Heart left ventricle (tissue), 16 donors: ENCODE measurements around the gene RLN2. TPM values are rescaled to one million over a fixed set of nuclear protein-coding genes. Genes with fewer than 3 reads are reported as not detected.
"Not testable (repeated sequence)": the region's sequence is repeated elsewhere in the genome, so short reads cannot be mapped to it uniquely, and the experiment has no call there.

Source experiments
- ATAC-seq, 4 donors: fragments of 200-7000 bp; cut with Tn5 transposase; one replicate each; pipeline ENCODE4 v1.9.1; 2020 to 2022; ENCODE audit warnings: moderate library complexity in 4 of 4, mild to moderate bottlenecking in 3 of 4, moderate number of reproducible peaks in 1 of 4
- DNase-seq, 5 donors: peaks; one replicate each; pipeline ENCODE4 v3.0.0-alpha.2; 2020
- H3K27ac ChIP-seq, 12 donors: fragments of 200-600 bp; sonication (generic) in 4 of 12; one replicate each; pipeline versions ENCODE4 v1.5.0 to v1.8.0; 2016 to 2022; ENCODE audit warnings: mild to moderate bottlenecking in 2 of 12
- H3K27me3 ChIP-seq, 9 donors: fragments of 200-600 bp; sonication (generic) in 2 of 9; one replicate each; pipeline versions ENCODE4 v1.5.1 to v1.8.0; 2016 to 2022; ENCODE audit warnings: mild to moderate bottlenecking in 3 of 9
- H3K36me3 ChIP-seq, 9 donors: fragments of 200-600 bp; sonication (generic) in 2 of 9; one replicate each; pipeline versions ENCODE4 v1.5.0 to v1.8.0; 2018 to 2022; ENCODE audit warnings: mild to moderate bottlenecking in 2 of 9
- H3K4me1 ChIP-seq, 12 donors: fragments of 200-600 bp; sonication (generic) in 4 of 12; one replicate each; pipeline versions ENCODE4 v1.5.0 to v1.8.0; 2016 to 2022; ENCODE audit warnings: mild to moderate bottlenecking in 3 of 12
- H3K4me3 ChIP-seq, 12 donors: fragments of 200-600 bp; sonication (generic) in 4 of 12; one replicate each; pipeline versions ENCODE4 v1.5.0 to v1.8.0; 2017 to 2022; ENCODE audit warnings: mild to moderate bottlenecking in 9 of 12, moderate library complexity in 4 of 12
- H3K9me3 ChIP-seq, 12 donors: fragments of 200-600 bp; sonication (generic) in 4 of 12; one replicate each; pipeline versions ENCODE4 v1.5.0 to v1.8.0; 2016 to 2022; ENCODE audit warnings: mild to moderate bottlenecking in 1 of 12
- POLR2A ChIP-seq, 2 donors: fragments of 450-650 bp; IDR thresholded peaks; one replicate each; pipeline ENCODE4 v1.6.1; 2017; ENCODE audit warnings: antibody characterized with exemption in 2 of 2, mild to moderate bottlenecking in 2 of 2, moderate library complexity in 2 of 2
- WGBS, 4 donors: extraction: QIAGEN DNeasy Blood & Tissue Kit in 2 of 4; methylation state at CpG; one replicate each; pipeline versions ENCODE4 v1.1.5 to v1.1.7; 2013 to 2018; 5-methylcytosine and 5-hydroxymethylcytosine counted together
- intact Hi-C, 10 donors: fragments of 100-400 bp; cut with DNase I; formaldehyde crosslinking; loops; one replicate each; pipeline versions ENCODE4 v1.11.1 to v1.14.2; 2022
- long read RNA-seq, 3 donors: library from polyadenylated mRNA; unstranded; transcript quantifications; one replicate each; pipeline ENCODE4 v2.0.0, GENCODE V29; 2020 to 2021
- polyA plus RNA-seq, 2 donors: library from polyadenylated mRNA; stranded (reverse); fragments of 200-250 nt; gene quantifications; one replicate each; pipeline ENCODE4 v1.2.3, GENCODE V29; 2013
- total RNA-seq, 9 donors: library from RNA; depleted of rRNA in 2 of 9; stranded (reverse); fragments of >200 nt in 2 of 9; fragmentation: NEBNext Ultra II Directional in 3 of 9; extraction: Animal tissue kit (Norgen Biotek cat#: 25700) in 3 of 9; gene quantifications; one replicate each; pipeline versions ENCODE4 v1.1.0 to v1.2.4, GENCODE V29; 2016 to 2023
- TF ChIP-seq, protein P1 (sequence below), 12 donors: fragments of 200-600 bp; sonication (generic) in 4 of 12; IDR thresholded peaks; one replicate each; pipeline versions ENCODE4 v1.5.0 to v1.8.0; 2018 to 2022; ENCODE audit warnings: antibody characterized with exemption in 12 of 12, mild to moderate bottlenecking in 5 of 12
- donor health status: ischemic (EF 13 %, LVEDD 7.1; RV severe dilation, severe dysfunction).
- donor health status: healthy with polysubstance abuse.
- donor health status: DM: no; HTN: yes; CAD: no.
- donor health status: DM: no; HTN: no; CAD: no.
- donor health status: ischemic (EF 25% LVEDD 6.9; RV normal size, moderate dysfunction).
- donor health status: ischemic (EF 25% LVEDD 5.7; RV mildly dilated, moderate dysfunction).
- donor health status: healthy.
- donor health status: DM: yes; HTN: yes; CAD: no.
- donor health status: ischemic (EF 35%, LVEDD 5.7; RV mildly dilated, moderate dysfunction).
- donor health status: nonischemic (EF 11% LVEDD 7.7; RV severe dilation, severe dysfunction).
- donor health status: DM: yes; HTN: yes; CAD: no.
- donor health status: PGD.
- donor health status: ischemic (EF 29% LVEDD 5.4; RV normal size, mild dysfunction).
- donor health status: nonischemic (EF 23%, LVEDD 6.1; RV moderate dilation, normal function).

The RLN2 gene
- total RNA-seq (1 to 10 TPM in 1 of 9 donors, under 1 TPM in 2, not detected in 6; 0.45 to 1.7 (median 0.56) TPM), polyA plus RNA-seq (under 1 TPM in 1 of 2 donors, not detected in 1; 0.50 TPM)
- long read RNA-seq, donor 1, partial matches to known transcripts: 0 of 1 reads
- long read RNA-seq, donor 1, other reads (novel, unspliced or antisense): 1 of 1 reads
- long read RNA-seq, donor 2: 0 reads
- long read RNA-seq, donor 3: 0 reads

DNA sequence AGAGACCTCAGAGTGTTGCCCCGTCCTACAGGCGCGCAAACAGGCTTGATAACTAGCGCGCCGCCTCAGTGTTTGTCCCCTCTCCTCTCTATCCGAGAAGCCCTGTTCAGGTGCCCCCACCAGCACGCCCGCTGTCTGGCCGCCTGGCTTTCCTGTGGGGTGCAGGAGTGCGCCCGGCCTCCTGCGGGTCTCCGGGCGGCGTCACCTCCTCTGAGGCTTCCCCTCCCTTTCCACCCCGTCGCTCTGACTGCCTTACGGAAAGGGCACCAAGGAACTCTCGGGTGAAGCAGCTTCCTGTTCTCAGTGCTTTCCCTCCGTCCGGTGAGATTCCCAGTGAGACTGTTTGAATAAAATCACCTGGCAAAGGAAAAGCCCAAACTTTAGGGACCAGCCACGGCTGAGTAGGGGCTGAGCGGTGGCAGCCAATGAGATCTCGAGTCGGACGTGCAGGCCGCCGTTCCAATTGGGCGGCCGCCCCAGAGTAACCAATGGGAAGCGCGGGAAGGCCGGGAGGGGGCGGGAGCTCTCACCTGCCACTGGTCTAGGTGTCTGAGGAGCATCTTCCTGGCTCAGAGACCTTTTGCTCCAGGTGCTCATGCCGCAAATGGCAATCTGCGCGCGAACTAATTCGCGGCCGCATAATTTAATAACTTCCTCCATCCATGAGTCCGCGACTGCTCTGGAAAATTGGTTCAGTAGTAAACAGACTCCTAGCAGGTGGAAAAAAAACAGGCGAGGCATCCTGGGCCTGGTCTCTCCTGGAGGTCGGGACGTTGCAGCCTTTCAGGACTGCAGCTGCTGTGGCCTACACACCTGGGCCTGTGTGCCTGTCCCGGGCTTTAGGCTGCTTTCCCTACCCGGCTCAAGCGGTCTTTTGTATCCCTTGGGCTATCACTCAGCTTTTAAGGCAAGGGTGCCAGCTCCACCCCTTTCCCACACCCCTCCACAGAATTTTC, at the start of gene RLN2:
Gene RLN2, minus strand, starts transcription at position 877 of the 956 bp plus-strand sequence. Its CDS starts 136 bp downstream, at position 741.
- H3K27ac ChIP-seq, H3K27me3 ChIP-seq, DNase-seq, H3K9me3 ChIP-seq, intact Hi-C loops, H3K36me3 ChIP-seq, H3K4me1 ChIP-seq: not testable (repeated sequence)
- H3K4me3 ChIP-seq: peak within 1 kb of the TSS in 6 of 12 donors; percentile 10 to 26 (median 16)
- 27 to 64% (median 35%) methylated on average over 6 to 15 of the region's 50 CpGs for WGBS, 4 donors
- ATAC-seq: peak; percentile 100

- intact Hi-C loops: no loop called here
- H3K4me1 ChIP-seq: peaks cover 0 to 27% (median 5%) of the 10 kb centered on the region in 12 donors
- no peak overlapping the region for H3K27ac ChIP-seq
- no peak overlapping the region for H3K4me3 ChIP-seq
- H3K36me3 ChIP-seq: peaks cover 0 to 5% (median 0%) of the 10 kb centered on the region in 9 donors
- no peak for TF ChIP-seq POLR2A (IDR thresholded peaks at IDR 0.05)
- TF ChIP-seq, protein P1, sequence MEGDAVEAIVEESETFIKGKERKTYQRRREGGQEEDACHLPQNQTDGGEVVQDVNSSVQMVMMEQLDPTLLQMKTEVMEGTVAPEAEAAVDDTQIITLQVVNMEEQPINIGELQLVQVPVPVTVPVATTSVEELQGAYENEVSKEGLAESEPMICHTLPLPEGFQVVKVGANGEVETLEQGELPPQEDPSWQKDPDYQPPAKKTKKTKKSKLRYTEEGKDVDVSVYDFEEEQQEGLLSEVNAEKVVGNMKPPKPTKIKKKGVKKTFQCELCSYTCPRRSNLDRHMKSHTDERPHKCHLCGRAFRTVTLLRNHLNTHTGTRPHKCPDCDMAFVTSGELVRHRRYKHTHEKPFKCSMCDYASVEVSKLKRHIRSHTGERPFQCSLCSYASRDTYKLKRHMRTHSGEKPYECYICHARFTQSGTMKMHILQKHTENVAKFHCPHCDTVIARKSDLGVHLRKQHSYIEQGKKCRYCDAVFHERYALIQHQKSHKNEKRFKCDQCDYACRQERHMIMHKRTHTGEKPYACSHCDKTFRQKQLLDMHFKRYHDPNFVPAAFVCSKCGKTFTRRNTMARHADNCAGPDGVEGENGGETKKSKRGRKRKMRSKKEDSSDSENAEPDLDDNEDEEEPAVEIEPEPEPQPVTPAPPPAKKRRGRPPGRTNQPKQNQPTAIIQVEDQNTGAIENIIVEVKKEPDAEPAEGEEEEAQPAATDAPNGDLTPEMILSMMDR (IDR thresholded peaks at IDR 0.05): no peak
- ATAC-seq (no peak), DNase-seq (no peak)
- H3K9me3 ChIP-seq: peaks cover 0 to 15% (median 3%) of the 10 kb centered on the region in 12 donors
- H3K27me3 ChIP-seq: no peaks in the 10 kb centered on the region
- WGBS, 4 donors: 86 to 94% (median 91%) methylated on average over 2 of the region's 2 CpGs
Measured at GRCh38 chr9:5354184-5354583, 49.7 kb upstream of the RLN2 start.

GRCh38 chr9:5352637-5353248, 48.2 kb upstream of the RLN2 start:
- TF ChIP-seq POLR2A (IDR thresholded peaks at IDR 0.05): no peak
- TF ChIP-seq, protein P1 (IDR thresholded peaks at IDR 0.05): no peak
- Histone ChIP-seq H3K36me3 (peaks cover 0 to 4% (median 0%) of the 10 kb centered on the region in 9 donors), H3K27me3 (no peaks in the 10 kb centered on the region), H3K27ac (peak overlapping the region in 1 of 12 donors; percentile 12), H3K4me1 (peaks cover 0 to 19% (median 1%) of the 10 kb centered on the region in 12 donors), H3K9me3 (peaks cover 0 to 23% (median 3%) of the 10 kb centered on the region in 12 donors), H3K4me3 (no peak overlapping the region)
- intact Hi-C loops: no loop called here
- DNase-seq (no peak), ATAC-seq (no peak)
- WGBS, 4 donors: 69 to 81% (median 75%) methylated on average over 1 of the region's 1 CpG

DNA sequence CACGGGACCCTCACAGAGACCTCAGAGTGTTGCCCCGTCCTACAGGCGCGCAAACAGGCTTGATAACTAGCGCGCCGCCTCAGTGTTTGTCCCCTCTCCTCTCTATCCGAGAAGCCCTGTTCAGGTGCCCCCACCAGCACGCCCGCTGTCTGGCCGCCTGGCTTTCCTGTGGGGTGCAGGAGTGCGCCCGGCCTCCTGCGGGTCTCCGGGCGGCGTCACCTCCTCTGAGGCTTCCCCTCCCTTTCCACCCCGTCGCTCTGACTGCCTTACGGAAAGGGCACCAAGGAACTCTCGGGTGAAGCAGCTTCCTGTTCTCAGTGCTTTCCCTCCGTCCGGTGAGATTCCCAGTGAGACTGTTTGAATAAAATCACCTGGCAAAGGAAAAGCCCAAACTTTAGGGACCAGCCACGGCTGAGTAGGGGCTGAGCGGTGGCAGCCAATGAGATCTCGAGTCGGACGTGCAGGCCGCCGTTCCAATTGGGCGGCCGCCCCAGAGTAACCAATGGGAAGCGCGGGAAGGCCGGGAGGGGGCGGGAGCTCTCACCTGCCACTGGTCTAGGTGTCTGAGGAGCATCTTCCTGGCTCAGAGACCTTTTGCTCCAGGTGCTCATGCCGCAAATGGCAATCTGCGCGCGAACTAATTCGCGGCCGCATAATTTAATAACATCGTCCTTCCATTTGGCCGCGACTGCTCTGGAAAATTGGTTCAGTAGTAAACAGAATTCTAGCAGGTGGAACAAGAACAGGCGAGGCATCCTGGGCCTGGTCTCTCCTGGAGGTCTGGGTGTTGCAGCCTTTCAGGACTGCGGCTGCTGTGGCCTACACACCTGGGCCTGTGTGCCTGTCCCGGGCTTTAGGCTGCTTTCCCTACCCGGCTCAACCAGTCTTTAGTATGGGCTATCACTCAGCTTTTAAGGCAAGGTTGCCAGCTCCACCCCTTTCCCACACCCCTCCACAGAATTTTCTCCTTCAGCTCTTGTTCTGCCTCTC, 34.8 kb upstream of the RLN2 start, which contains the start of gene RLN1:
Gene RLN1, minus strand, starts transcription at position 885 of the 990 bp plus-strand sequence. Its CDS starts 130 bp downstream, at position 755.
- DNase-seq, H3K36me3 ChIP-seq, H3K4me1 ChIP-seq, H3K27me3 ChIP-seq, H3K9me3 ChIP-seq, H3K27ac ChIP-seq, intact Hi-C loops: not testable (repeated sequence)
- ATAC-seq: peak; percentile 99 to 100 (median 100)
- peak within 1 kb of the TSS in 8 of 12 donors; percentile 11 to 24 (median 20) for H3K4me3 ChIP-seq
- WGBS, 4 donors: 22 to 38% (median 30%) methylated on average over 13 to 14 of the region's 50 CpGs
